Liver (tissue), 9 donors: ENCODE results near the gene KANK4. TPM values are rescaled to one million over a fixed set of nuclear protein-coding genes. Genes with fewer than 3 reads are reported as not detected.

Experiments
- DNase-seq: peaks from one replicate; pipeline ENCODE4 v3.0.0-alpha.2; 2017; ENCODE audit warnings: low spot score
- H3K27ac ChIP-seq, 2 donors: one replicate each; pipeline ENCODE4 v1.7.0; 2013; ENCODE audit warnings: inconsistent platforms in 2 of 2, low read length in 2 of 2, control low read depth in 1 of 2, low read depth in 1 of 2, mild to moderate bottlenecking in 1 of 2
- H3K27me3 ChIP-seq, 4 donors: one replicate each; pipeline versions ENCODE4 v1.6.1 to v1.7.0; 2013; ENCODE audit warnings: low read length in 3 of 4, inconsistent platforms in 1 of 4, mild to moderate bottlenecking in 1 of 4, moderate library complexity in 1 of 4; ENCODE audit not compliant: control insufficient read depth in 4 of 4, insufficient read depth in 4 of 4
- H3K36me3 ChIP-seq, 4 donors: one replicate each; pipeline versions ENCODE4 v1.6.1 to v1.7.0; 2013; ENCODE audit warnings: low read length in 3 of 4, mild to moderate bottlenecking in 3 of 4, low read depth in 1 of 4, moderate library complexity in 1 of 4; ENCODE audit not compliant: control insufficient read depth in 4 of 4, insufficient read depth in 3 of 4
- H3K4me1 ChIP-seq, 4 donors: one replicate each; pipeline versions ENCODE4 v1.6.1 to v1.7.0; 2013; ENCODE audit warnings: low read length in 3 of 4, mild to moderate bottlenecking in 3 of 4, moderate library complexity in 1 of 4; ENCODE audit not compliant: control insufficient read depth in 4 of 4, insufficient read depth in 4 of 4
- H3K4me3 ChIP-seq, 3 donors: one replicate each; pipeline versions ENCODE4 v1.6.1 to v1.7.0; 2013; ENCODE audit warnings: low read length in 3 of 3, control low read depth in 1 of 3, low read depth in 1 of 3, mild to moderate bottlenecking in 1 of 3
- H3K9ac ChIP-seq, 2 donors: one replicate each; pipeline ENCODE4 v1.7.0; 2013; ENCODE audit warnings: low read length in 2 of 2, mild to moderate bottlenecking in 2 of 2, moderate library complexity in 2 of 2, control low read depth in 1 of 2, low read depth in 1 of 2
- H3K9me3 ChIP-seq, 4 donors: one replicate each; pipeline versions ENCODE4 v1.6.1 to v1.7.0; 2013; ENCODE audit warnings: low read length in 3 of 4; ENCODE audit not compliant: control insufficient read depth in 4 of 4
- CTCF ChIP-seq: fragments of 150-350 bp; IDR thresholded peaks from 2 replicates; pipeline ENCODE4 v1.5.1; 2017; ENCODE audit warnings: improper control_type of control experiment, low read depth, low read length; ENCODE audit not compliant: missing input control
- EGR1 ChIP-seq, 2 donors: IDR thresholded peaks; 2 replicates each; pipeline ENCODE4 v1.6.1; 2016 to 2018; ENCODE audit warnings: antibody characterized with exemption in 2 of 2, low read depth in 2 of 2
- FOXA1 ChIP-seq: IDR thresholded peaks from 2 replicates; pipeline ENCODE4 v1.6.1; 2016; ENCODE audit warnings: antibody characterized with exemption
- FOXA2 ChIP-seq: IDR thresholded peaks from 2 replicates; pipeline ENCODE4 v1.6.1; 2016; ENCODE audit warnings: antibody characterized with exemption
- GABPA ChIP-seq, 2 donors: IDR thresholded peaks in 1 of 2; conservative IDR thresholded peaks in 1 of 2; 2 replicates each; pipeline ENCODE4 v1.6.1; 2016; ENCODE audit warnings: antibody characterized with exemption in 2 of 2, mild to moderate bottlenecking in 1 of 2, moderate library complexity in 1 of 2
- HNF4A ChIP-seq, 2 donors: conservative IDR thresholded peaks; 2 replicates each; pipeline ENCODE4 v1.6.1; 2016; ENCODE audit warnings: antibody characterized with exemption in 2 of 2, mild to moderate bottlenecking in 2 of 2
- HNF4G ChIP-seq: IDR thresholded peaks from 2 replicates; pipeline ENCODE4 v1.6.1; 2016; ENCODE audit warnings: antibody characterized with exemption
- JUND ChIP-seq, 2 donors: IDR thresholded peaks; 2 replicates each; pipeline ENCODE4 v1.6.1; 2016; ENCODE audit warnings: antibody characterized with exemption in 2 of 2
- MAX ChIP-seq: IDR thresholded peaks from 2 replicates; pipeline ENCODE4 v1.6.1; 2016; ENCODE audit warnings: antibody characterized with exemption
- NR2F2 ChIP-seq: IDR thresholded peaks from 2 replicates; pipeline ENCODE4 v1.6.1; 2016; ENCODE audit warnings: antibody characterized with exemption
- RAD21 ChIP-seq, 2 donors: IDR thresholded peaks; 2 replicates each; pipeline ENCODE4 v1.6.1; 2016; ENCODE audit warnings: antibody characterized with exemption in 2 of 2, mild to moderate bottlenecking in 2 of 2
- REST ChIP-seq: IDR thresholded peaks from 2 replicates; pipeline ENCODE4 v1.6.1; 2016; ENCODE audit warnings: antibody characterized with exemption, mild to moderate bottlenecking
- RXRA ChIP-seq, 2 donors: IDR thresholded peaks; 2 replicates each; pipeline ENCODE4 v1.6.1; 2017 to 2018; ENCODE audit warnings: antibody characterized with exemption in 2 of 2, mild to moderate bottlenecking in 1 of 2
- SP1 ChIP-seq: IDR thresholded peaks from 2 replicates; pipeline ENCODE4 v1.6.1; 2018; ENCODE audit warnings: antibody characterized with exemption, mild to moderate bottlenecking
- TAF1 ChIP-seq: conservative IDR thresholded peaks from 2 replicates; pipeline ENCODE4 v1.6.1; 2016; ENCODE audit warnings: antibody characterized with exemption, mild to moderate bottlenecking
- YY1 ChIP-seq: IDR thresholded peaks from 2 replicates; pipeline ENCODE4 v1.6.1; 2016; ENCODE audit warnings: antibody characterized with exemption, mild to moderate bottlenecking
- WGBS: extraction: QIAGEN DNeasy Blood & Tissue Kit; methylation state at CpG from one replicate; pipeline ENCODE4 v1.1.7; 2013; 5-methylcytosine and 5-hydroxymethylcytosine counted together
- polyA plus RNA-seq, 2 donors: library from polyadenylated mRNA; stranded (reverse) in 1 of 2; unstranded in 1 of 2; fragments of 200-250 nt in 1 of 2; fragments of >200 nt in 1 of 2; fragmentation: Nextera tagmentation in 1 of 2; extraction: Ambion mirVana in 1 of 2; gene quantifications; one replicate each; pipeline versions ENCODE4 v1.2.1 to v1.2.3, GENCODE V29; 2013 to 2015
- total RNA-seq, 2 donors: library from RNA; depleted of rRNA; stranded (reverse); fragments of >200 nt; gene quantifications; one replicate each; pipeline ENCODE4 v1.2.3, GENCODE V29; 2014
- TF ChIP-seq, protein P1 (sequence below): IDR thresholded peaks from 2 replicates; pipeline ENCODE4 v1.6.1; 2016; ENCODE audit warnings: antibody characterized with exemption
- TF ChIP-seq, protein P2 (sequence below): IDR thresholded peaks from 2 replicates; pipeline ENCODE4 v1.6.1; 2016; ENCODE audit warnings: antibody characterized with exemption
- donor health status: healthy.
- donor health status: healthy.
- donor health status: healthy.
- donor health status: healthy.
- donor health status: healthy.

KANK4 gene
- total and polyA plus RNA-seq, 4 donors: 0.58 to 4.6 (median 1.1) TPM

DNA sequence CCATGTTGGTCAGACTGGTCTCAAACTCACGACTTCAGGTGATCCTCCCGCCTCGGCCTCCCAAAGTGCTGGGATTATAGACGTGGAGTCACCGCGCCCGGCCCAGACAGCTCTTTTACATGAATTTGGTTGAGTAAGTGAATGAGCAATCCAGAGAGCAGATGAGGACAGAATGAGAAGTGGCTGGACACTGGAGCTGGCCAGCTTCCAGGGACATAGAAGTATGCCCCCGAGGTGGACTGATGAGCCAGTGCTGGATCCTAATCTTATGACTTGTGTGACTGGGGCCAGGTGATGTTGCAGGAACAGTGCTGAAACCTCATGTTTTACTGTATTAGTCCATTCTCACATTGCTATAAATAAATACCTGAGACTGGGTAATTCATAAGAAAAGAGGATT, 35.9 kb upstream of the KANK4 start:
- no peak for DNase-seq
- Histone ChIP-seq H3K4me3 (no peak overlapping the region), H3K27me3 (no peaks in the 10 kb centered on the region), H3K4me1 (no peaks in the 10 kb centered on the region), H3K9me3 (no peaks in the 10 kb centered on the region), H3K27ac (no peak overlapping the region), H3K36me3 (no peaks in the 10 kb centered on the region), H3K9ac (no peak overlapping the region)
- WGBS: 95% methylated on average over 8 of the region's 8 CpGs
- TF ChIP-seq NR2F2: no peak
- TF ChIP-seq RAD21 (IDR thresholded peaks at IDR 0.05): no peak
- no peak for TF ChIP-seq EGR1 (IDR thresholded peaks at IDR 0.05; ENCODE audit: low read depth in 2 of 2)
- TF ChIP-seq, protein P1, sequence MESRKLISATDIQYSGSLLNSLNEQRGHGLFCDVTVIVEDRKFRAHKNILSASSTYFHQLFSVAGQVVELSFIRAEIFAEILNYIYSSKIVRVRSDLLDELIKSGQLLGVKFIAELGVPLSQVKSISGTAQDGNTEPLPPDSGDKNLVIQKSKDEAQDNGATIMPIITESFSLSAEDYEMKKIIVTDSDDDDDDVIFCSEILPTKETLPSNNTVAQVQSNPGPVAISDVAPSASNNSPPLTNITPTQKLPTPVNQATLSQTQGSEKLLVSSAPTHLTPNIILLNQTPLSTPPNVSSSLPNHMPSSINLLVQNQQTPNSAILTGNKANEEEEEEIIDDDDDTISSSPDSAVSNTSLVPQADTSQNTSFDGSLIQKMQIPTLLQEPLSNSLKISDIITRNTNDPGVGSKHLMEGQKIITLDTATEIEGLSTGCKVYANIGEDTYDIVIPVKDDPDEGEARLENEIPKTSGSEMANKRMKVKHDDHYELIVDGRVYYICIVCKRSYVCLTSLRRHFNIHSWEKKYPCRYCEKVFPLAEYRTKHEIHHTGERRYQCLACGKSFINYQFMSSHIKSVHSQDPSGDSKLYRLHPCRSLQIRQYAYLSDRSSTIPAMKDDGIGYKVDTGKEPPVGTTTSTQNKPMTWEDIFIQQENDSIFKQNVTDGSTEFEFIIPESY: no peak
- no peak for TF ChIP-seq FOXA2
- TF ChIP-seq YY1: no peak
- TF ChIP-seq, protein P2, sequence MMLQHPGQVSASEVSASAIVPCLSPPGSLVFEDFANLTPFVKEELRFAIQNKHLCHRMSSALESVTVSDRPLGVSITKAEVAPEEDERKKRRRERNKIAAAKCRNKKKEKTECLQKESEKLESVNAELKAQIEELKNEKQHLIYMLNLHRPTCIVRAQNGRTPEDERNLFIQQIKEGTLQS: no peak
- no peak for TF ChIP-seq FOXA1
- TF ChIP-seq GABPA (IDR thresholded peaks at IDR 0.05 in 1 of 2, conservative IDR thresholded peaks at IDR 0.05 in 1 of 2): no peak
- TF ChIP-seq HNF4G: no peak
- TF ChIP-seq JUND (IDR thresholded peaks at IDR 0.05): no peak
- TF ChIP-seq CTCF: no peak
- no peak for TF ChIP-seq REST
- no peak for TF ChIP-seq HNF4A (conservative IDR thresholded peaks at IDR 0.05)
- no peak for TF ChIP-seq TAF1
- TF ChIP-seq MAX: no peak
- no peak for TF ChIP-seq SP1
- TF ChIP-seq RXRA (IDR thresholded peaks at IDR 0.05): no peak

- H3K36me3 ChIP-seq: no peaks in the 10 kb centered on the region
- DNase-seq: no peak
- no peaks in the 10 kb centered on the region for H3K9me3 ChIP-seq
- no peak overlapping the region for H3K9ac ChIP-seq
- no peaks in the 10 kb centered on the region for H3K4me1 ChIP-seq
- 71% methylated on average over 3 of the region's 3 CpGs for WGBS
- H3K27ac ChIP-seq: no peak overlapping the region
- H3K27me3 ChIP-seq: no peaks in the 10 kb centered on the region
- no peak overlapping the region for H3K4me3 ChIP-seq
- TF ChIP-seq, protein P1: no peak
- TF ChIP-seq JUND (IDR thresholded peaks at IDR 0.05) (no peak), MAX (no peak), GABPA (IDR thresholded peaks at IDR 0.05 in 1 of 2, conservative IDR thresholded peaks at IDR 0.05 in 1 of 2) (no peak), RAD21 (IDR thresholded peaks at IDR 0.05) (no peak), EGR1 (IDR thresholded peaks at IDR 0.05; ENCODE audit: low read depth in 2 of 2) (no peak), HNF4A (conservative IDR thresholded peaks at IDR 0.05) (no peak), FOXA2 (no peak), FOXA1 (no peak), NR2F2 (no peak)
- TF ChIP-seq, protein P2: no peak
Measured at GRCh38 chr1:62353853-62354252, 34.6 kb upstream of the KANK4 start.
